GM21786 (cell line): Measurements from ENCODE around the gene NPLOC4.
A peak's percentile ranks its signal among the peaks of the same experiment; 100 is the strongest.
"Not testable (repeated sequence)": the region's sequence is repeated elsewhere in the genome, so short reads cannot be mapped to it uniquely, and the experiment has no call there.

Experiments used
- ATAC-seq: cut with Tn5 transposase; IDR thresholded peaks from one replicate; pipeline ENCODE4 v1.9.1; 2021; ENCODE audit not compliant: unreplicated experiment

Gene NPLOC4

GRCh38 chr17:81636505-81637288 lies at the start of gene NPLOC4, which contains the start of gene TSPAN10:
NPLOC4 (minus strand) TSS chr17:81637112; CDS start chr17:81636930, 182 bp downstream.
TSPAN10 (plus strand) TSS chr17:81637196; CDS start chr17:81642413, 5,217 bp downstream.
- peak; percentile 75 for ATAC-seq

GRCh38 chr17:81686614-81687013 lies 49.7 kb upstream of the NPLOC4 start:
- ATAC-seq = no peak

GRCh38 chr17:81685108-81685507 lies 48.2 kb upstream of the NPLOC4 start:
- no peak for ATAC-seq

GRCh38 chr17:81684442-81684911 lies 47.6 kb upstream of the NPLOC4 start:
- ATAC-seq = no peak

- peak; percentile 94 for ATAC-seq
These were observed 46.9 kb upstream of the NPLOC4 start, which contains the start of the genes ARL16 and HGS for GRCh38 chr17:81683584-81684441. ARL16 (minus strand) TSS chr17:81683797; CDS start chr17:81683753, 44 bp downstream. HGS (plus strand) TSS chr17:81684011; CDS start chr17:81684067, 56 bp downstream.

- ATAC-seq = no peak
These were observed 46.3 kb upstream of the NPLOC4 start for GRCh38 chr17:81683208-81683583.

GRCh38 chr17:81682565-81683207 lies 45.8 kb upstream of the NPLOC4 start:
- ATAC-seq = no peak

- ATAC-seq = no peak
These were observed 44.8 kb upstream of the NPLOC4 start for GRCh38 chr17:81681672-81682071.

- ATAC-seq = no peak
These were observed 43.2 kb upstream of the NPLOC4 start for GRCh38 chr17:81680150-81680549.

GRCh38 chr17:81676906-81677305 lies 40.0 kb upstream of the NPLOC4 start:
- ATAC-seq = no peak

GRCh38 chr17:81675515-81676221 lies 38.8 kb upstream of the NPLOC4 start:
- not testable (repeated sequence) for ATAC-seq

- ATAC-seq = no peak
These were observed 36.8 kb upstream of the NPLOC4 start for GRCh38 chr17:81673561-81674258.

- ATAC-seq = no peak
These were observed 36.0 kb upstream of the NPLOC4 start for GRCh38 chr17:81672954-81673353.

GRCh38 chr17:81672504-81672903 lies 35.6 kb upstream of the NPLOC4 start:
- ATAC-seq = no peak

- no peak for ATAC-seq
These were observed 30.8 kb upstream of the NPLOC4 start for GRCh38 chr17:81667754-81668153.

GRCh38 chr17:81666342-81667191 lies 29.7 kb upstream of the NPLOC4 start, which contains the start of the genes CCDC137 and OXLD1:
CCDC137 (plus strand) TSS chr17:81666737; CDS start chr17:81666767, 30 bp downstream.
OXLD1 (minus strand) TSS chr17:81666605; CDS start chr17:81666577, 28 bp downstream.
- ATAC-seq = peak; percentile 87

GRCh38 chr17:81666092-81666341 lies 29.1 kb upstream of the NPLOC4 start:
- ATAC-seq = peak; percentile 4

- ATAC-seq = no peak
These were observed 28.5 kb upstream of the NPLOC4 start for GRCh38 chr17:81665205-81666091.
